ENCODE data around the gene PHACTR3. TPM values are rescaled to one million over a fixed set of nuclear protein-coding genes. Genes with fewer than 3 reads are reported as not detected.

PHACTR3 gene
- total and polyA plus RNA-seq, 2 of the 8 experiments (the other 6 are each of a cell fraction or from before 2014, with no cell fraction given), result 0.05 to 0.13 TPM

DNA sequence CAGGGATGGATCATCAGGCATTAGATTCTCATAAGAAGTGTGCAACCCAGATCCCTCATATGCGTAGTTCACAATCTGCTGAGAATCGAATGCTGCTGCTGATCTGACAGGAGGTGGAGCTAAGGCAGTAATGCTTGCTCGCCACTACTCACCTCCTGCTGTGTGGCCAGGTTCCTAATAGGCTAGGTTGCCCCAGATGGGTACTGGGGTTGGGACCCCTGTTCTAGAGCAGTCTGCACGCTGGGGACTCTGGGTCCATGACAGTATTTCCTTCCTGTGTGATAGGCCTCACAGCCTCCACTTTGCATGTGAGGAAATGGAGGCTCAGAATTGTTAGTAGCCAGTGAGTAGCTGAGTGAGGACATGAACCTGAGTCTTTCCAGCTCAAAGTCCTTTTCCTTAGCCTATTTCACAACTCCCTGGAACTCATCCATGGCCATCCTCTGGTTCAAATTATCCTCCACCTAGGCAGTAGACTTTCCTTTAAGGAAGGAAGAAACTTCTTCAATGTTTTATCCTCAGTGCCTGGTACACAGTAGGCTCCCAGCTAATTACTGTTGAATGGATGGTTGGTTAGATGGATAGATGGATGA, 211.9 kb downstream of the PHACTR3 start:
- 74% methylated on average over 4 of the region's 4 CpGs; no CpG with 5 or more reads in 1 of the 2 experiments for WGBS, 2 experiments (ENCODE audit: extremely low coverage in 1 of 2, insufficient coverage in 1 of 2, insufficient read length in 1 of 2, insufficient replicate concordance in 2 of 2, low coverage in 1 of 2, low lambda C conversion rate in 2 of 2, missing lambda C conversion rate in 1 of 2)
- ChIA-PET CTCF (ENCODE audit: partially characterized antibody) (interaction anchor here (0.9 kb wide), 1 partner anchor 9 kb away, joined by 3 read pairs; no protein-coding TSS in a partner anchor), POLR2A (ENCODE audit: partially characterized antibody) (no interaction called here)
- Histone ChIP-seq H2BK15ac (ENCODE audit: low read length) (no peak overlapping the region), H4K91ac (replicated peaks; ENCODE audit: insufficient read length, low read length) (no peak overlapping the region), H3K36me3 (ENCODE audit: control insufficient read depth in 2 of 4, insufficient read depth in 4 of 4, low read length in 3 of 4) (no peaks in the 10 kb centered on the region), H3K56ac (replicated peaks; ENCODE audit: insufficient read length, low read depth, low read length) (no peak overlapping the region), H2BK12ac (ENCODE audit: low read depth, low read length) (no peak overlapping the region), H3K27ac (ENCODE audit: low read depth, low read length) (no peak overlapping the region), H3K27me3 (replicated peaks in 1 of 4; ENCODE audit: control insufficient read depth in 3 of 4, extremely low read depth in 1 of 4, insufficient read depth in 3 of 4, low read length in 3 of 4) (no peaks in the 10 kb centered on the region; a peak in 1 of 7 replicates), H3K4ac (replicated peaks; ENCODE audit: insufficient read length, low read depth, low read length) (no peak overlapping the region), H2AFZ (ENCODE audit: low read length) (no peak overlapping the region), H4K5ac (ENCODE audit: insufficient read length, low read depth, low read length) (no peak overlapping the region), H3K18ac (ENCODE audit: extremely low read depth, low read length) (no peak overlapping the region), H2BK5ac (ENCODE audit: low read depth, low read length) (no peak overlapping the region), H3K9ac (replicated peaks in 1 of 4; ENCODE audit: extremely low read depth in 1 of 4, low read depth in 3 of 4, low read length in 3 of 4) (no peak overlapping the region), H2BK20ac (ENCODE audit: low read length) (no peak overlapping the region), H3K23me2 (ENCODE audit: low read depth, low read length) (no peaks in the 10 kb centered on the region), H2AK5ac (ENCODE audit: low read depth, low read length) (no peak overlapping the region), H4K8ac (ENCODE audit: extremely low read depth, insufficient read depth, low read length) (no peak overlapping the region), H3K4me2 (ENCODE audit: insufficient read depth in 1 of 2, low read depth in 2 of 2, low read length in 2 of 2) (no peak overlapping the region), H3K23ac (ENCODE audit: insufficient read length) (no peak overlapping the region), H2BK120ac (replicated peaks; ENCODE audit: low read depth, low read length) (no peak overlapping the region), H3K4me1 (replicated peaks in 1 of 4; ENCODE audit: control insufficient read depth in 3 of 4, insufficient read depth in 4 of 4, low read length in 3 of 4) (no peaks in the 10 kb centered on the region), H3K79me1 (ENCODE audit: low read depth, low read length) (no peaks in the 10 kb centered on the region), H3K9me3 (ENCODE audit: insufficient read depth in 2 of 2, low read depth in 1 of 2, low read length in 1 of 2) (peaks cover 91 to 97% of the 10 kb centered on the region in 2 experiments), H4K20me1 (replicated peaks in 1 of 2; ENCODE audit: control insufficient read depth in 1 of 2, insufficient read depth in 2 of 2, low read length in 2 of 2) (no peaks in the 10 kb centered on the region), H3K14ac (ENCODE audit: insufficient read length) (no peak overlapping the region), H3K79me2 (ENCODE audit: control insufficient read depth in 1 of 2, insufficient read depth in 2 of 2, low read length in 2 of 2) (no peaks in the 10 kb centered on the region), H3K4me3 (ENCODE audit: extremely low read depth in 1 of 4, insufficient read depth in 2 of 4, low read depth in 3 of 4, low read length in 4 of 4) (no peak overlapping the region)
- no peak for DNase-seq (ENCODE audit: low read depth in 1 of 2, low spot score in 2 of 2)
- no peak for FAIRE-seq
- TF ChIP-seq SIRT6 (IDR thresholded peaks at IDR 0.05; ENCODE audit: low read length) (no peak), SP1 (IDR thresholded peaks at IDR 0.05; ENCODE audit: low read depth, low read length) (no peak), RNF2 (IDR thresholded peaks at IDR 0.05; ENCODE audit: borderline replicate concordance, low read depth, low read length, missing control alignments, poor library complexity, severe bottlenecking) (no peak), RBBP5 (IDR thresholded peaks at IDR 0.05; ENCODE audit: borderline replicate concordance, low read depth, low read length) (no peak), SP2 (IDR thresholded peaks at IDR 0.05; ENCODE audit: low read length) (no peak), TBP (IDR thresholded peaks at IDR 0.05; ENCODE audit: low read depth, low read length) (no peak), FOSL1 (IDR thresholded peaks at IDR 0.05; ENCODE audit: insufficient read depth, low read depth, low read length) (no peak)
- TF ChIP-seq, protein P1, sequence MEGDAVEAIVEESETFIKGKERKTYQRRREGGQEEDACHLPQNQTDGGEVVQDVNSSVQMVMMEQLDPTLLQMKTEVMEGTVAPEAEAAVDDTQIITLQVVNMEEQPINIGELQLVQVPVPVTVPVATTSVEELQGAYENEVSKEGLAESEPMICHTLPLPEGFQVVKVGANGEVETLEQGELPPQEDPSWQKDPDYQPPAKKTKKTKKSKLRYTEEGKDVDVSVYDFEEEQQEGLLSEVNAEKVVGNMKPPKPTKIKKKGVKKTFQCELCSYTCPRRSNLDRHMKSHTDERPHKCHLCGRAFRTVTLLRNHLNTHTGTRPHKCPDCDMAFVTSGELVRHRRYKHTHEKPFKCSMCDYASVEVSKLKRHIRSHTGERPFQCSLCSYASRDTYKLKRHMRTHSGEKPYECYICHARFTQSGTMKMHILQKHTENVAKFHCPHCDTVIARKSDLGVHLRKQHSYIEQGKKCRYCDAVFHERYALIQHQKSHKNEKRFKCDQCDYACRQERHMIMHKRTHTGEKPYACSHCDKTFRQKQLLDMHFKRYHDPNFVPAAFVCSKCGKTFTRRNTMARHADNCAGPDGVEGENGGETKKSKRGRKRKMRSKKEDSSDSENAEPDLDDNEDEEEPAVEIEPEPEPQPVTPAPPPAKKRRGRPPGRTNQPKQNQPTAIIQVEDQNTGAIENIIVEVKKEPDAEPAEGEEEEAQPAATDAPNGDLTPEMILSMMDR (IDR thresholded peaks at IDR 0.05; ENCODE audit: control extremely low read depth in 1 of 3, insufficient read depth in 1 of 3, low read depth in 1 of 3, low read length in 3 of 3), result no peak
